DND-41 (cell line): ENCODE data around the gene CABP1.

ENCODE experiments used
- EZH2 ChIP-seq: IDR thresholded peaks from 3 replicates; pipeline ENCODE4 v1.6.1; 2012; ENCODE audit warnings: borderline replicate concordance, low read depth, mild to moderate bottlenecking, moderate library complexity, low read length, inconsistent platforms; ENCODE audit not compliant: severe bottlenecking
- TF ChIP-seq, protein P1 (sequence below): IDR thresholded peaks from 2 replicates; pipeline ENCODE4 v1.5.1; 2012; ENCODE audit warnings: borderline replicate concordance, low read length, moderate library complexity, mild to moderate bottlenecking; ENCODE audit not compliant: poor library complexity, severe bottlenecking; ENCODE audit errors: extremely low read depth

GRCh38 chr12:120599672-120600552 is 40.5 kb upstream of the CABP1 start:
- TF ChIP-seq, protein P1, sequence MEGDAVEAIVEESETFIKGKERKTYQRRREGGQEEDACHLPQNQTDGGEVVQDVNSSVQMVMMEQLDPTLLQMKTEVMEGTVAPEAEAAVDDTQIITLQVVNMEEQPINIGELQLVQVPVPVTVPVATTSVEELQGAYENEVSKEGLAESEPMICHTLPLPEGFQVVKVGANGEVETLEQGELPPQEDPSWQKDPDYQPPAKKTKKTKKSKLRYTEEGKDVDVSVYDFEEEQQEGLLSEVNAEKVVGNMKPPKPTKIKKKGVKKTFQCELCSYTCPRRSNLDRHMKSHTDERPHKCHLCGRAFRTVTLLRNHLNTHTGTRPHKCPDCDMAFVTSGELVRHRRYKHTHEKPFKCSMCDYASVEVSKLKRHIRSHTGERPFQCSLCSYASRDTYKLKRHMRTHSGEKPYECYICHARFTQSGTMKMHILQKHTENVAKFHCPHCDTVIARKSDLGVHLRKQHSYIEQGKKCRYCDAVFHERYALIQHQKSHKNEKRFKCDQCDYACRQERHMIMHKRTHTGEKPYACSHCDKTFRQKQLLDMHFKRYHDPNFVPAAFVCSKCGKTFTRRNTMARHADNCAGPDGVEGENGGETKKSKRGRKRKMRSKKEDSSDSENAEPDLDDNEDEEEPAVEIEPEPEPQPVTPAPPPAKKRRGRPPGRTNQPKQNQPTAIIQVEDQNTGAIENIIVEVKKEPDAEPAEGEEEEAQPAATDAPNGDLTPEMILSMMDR = no peak
- no peak for TF ChIP-seq EZH2
